NCI-H187 treated with DMSO at 0.1 percent for 48 hours (cell line): ENCODE data around the gene TRABD2B.

ENCODE experiments used
- DNase-seq: peaks from one replicate; lab custom pipeline; 2025; lab: John Stamatoyannopoulos, UW

Gene TRABD2B

DNA sequence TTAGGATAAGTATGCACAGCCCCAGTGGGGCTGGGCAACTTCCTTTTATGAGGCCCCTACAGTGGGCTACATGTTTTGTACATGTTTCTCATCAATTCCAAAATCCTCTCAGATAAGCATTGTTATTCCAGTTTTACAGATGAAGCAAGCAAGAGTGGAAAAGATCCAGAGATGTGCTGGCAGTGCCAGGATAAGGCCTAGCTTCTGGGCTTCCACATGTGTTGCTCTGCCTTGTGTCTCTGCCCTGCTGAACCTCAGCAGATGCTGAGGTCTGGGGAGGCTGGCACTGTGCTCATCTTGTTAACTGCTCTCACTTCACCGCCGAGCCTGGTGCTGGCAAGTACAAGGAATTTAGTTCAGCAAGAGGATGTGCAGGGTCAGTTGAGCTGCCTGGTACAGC, 202.1 kb downstream of the TRABD2B start:
- no peak for DNase-seq

DNA sequence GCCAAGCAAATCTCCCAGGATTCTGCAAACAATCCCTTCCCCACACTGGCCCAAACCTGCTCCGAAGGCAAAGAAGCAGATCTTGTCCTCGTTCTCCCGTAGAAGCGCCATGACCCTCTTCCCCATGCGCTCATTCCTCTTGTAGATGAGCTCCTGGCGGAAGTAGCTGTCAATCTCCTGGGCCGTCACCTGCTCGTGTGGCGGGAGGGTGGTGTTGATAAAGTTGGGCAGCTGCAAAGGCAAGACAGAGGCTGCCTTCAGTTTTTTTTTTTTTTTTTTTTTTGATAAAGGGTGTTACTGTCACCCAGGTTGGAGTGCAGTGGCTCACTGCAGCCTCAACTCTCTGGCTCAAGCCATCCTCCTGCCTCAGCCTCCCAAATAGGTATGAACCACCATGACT, 202.7 kb downstream of the TRABD2B start:
- DNase-seq = no peak

DNA sequence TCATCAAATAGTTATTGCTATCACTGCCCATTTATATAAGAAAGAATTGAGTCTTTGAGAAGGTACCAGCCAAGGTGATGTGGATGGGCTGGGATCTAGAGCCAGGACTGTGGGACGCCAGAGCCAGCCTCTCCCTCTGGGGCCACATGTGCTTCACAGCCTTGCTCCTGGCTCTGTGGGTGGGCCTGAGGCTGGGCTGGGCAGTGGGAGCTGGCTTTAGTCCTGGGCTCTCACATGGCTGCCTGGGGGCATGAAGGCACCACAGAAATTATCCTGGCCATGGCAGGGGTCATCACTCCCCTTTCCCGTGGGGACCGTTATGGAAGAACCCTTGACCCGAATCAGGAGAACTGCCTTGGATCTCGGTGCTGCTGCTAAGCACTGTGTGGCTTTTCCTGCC, 203.1 kb downstream of the TRABD2B start:
- no peak for DNase-seq

DNA sequence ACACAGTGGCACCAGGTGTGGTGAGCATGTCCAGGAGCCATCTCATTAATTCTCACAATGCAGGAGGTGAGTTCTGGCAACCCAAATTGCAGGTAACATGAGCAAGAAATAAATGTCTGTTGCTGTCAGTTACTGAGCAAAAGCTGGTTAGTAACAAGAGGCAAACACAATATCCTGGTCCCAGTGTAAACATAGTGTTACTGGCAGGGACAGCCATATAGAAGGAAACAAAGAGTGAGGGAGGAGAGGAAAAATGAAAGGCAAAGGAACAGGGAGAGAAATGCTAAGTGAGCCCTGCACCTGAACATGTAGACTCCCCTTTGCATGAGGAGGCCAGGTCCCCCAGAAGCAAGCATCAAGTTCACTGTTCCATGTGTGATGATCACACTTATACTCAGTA, 203.6 kb downstream of the TRABD2B start:
- DNase-seq = no peak

DNA sequence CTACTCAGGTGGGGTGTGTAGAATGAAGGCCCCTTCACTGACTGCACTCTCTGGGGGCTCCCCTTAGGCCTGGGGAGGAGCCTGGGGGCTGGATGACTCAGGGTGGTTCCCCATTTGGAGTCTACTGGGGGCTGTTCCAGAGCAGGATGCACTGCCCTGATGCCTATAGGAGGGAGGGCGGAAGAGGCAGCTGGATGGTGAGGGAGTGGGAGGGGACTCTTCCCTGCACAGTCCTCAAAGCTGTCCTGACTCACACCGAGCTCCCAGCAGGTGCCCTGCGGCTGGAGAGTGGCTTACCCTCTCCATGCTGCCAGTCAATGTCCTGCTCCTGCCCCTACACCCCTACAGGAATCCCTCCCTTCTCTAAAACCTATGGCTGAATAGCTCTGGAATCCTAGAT, 204.4 kb downstream of the TRABD2B start:
- DNase-seq = no peak

DNA sequence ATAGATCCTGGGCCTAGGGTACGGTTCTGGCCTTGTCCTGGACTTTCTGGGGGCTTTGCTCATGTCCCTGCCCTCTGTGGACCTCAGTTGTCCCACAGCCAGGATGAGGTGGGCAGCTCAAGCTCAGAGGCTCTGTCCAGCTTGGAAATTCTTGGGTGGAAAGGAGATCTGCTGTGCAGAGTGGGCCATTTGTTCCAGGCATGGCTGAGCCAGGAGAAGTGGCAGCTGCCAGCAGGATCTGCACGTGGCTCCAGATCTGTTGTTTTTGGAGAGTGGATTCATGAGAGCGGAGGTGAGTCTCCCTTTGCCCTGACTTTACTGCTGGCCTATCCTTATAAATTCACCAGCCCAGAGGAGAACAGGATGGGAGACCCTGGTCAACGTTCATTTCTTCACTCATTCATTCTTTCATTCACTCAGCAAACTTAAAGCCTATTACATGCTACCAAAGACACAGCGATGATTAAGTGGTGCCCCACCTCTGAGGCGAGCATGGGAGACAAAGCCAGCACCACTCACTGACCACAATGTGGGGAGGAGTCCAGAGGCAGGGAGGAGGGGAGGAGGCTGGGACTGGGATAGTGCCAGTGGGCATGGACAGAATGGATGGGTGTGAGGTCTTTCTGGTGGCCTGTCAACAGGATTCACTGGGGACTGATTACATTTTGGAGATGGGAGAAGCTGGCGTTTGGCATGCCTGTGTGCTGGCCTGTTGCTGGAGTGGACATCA, 205.1 kb downstream of the TRABD2B start:
- DNase-seq = no peak

DNA sequence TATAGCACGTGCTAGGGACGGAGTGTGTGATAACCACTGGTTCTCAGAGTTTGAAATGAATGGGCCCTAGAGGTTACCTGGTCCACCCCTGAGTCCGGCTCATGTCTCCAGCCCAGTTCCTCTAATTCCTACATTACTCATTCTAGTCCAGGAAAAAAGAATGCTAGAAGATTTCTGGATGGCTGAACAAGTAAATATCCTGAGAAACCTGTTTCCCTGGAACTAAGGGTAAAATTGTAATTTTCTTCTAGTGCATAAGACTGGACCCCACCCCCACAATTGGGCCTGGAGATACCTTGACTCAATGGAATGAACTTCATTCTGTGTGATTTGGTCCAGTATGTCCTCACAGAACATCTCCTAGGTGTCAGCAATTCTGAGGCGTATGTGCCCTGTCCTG, 208.4 kb downstream of the TRABD2B start:
- DNase-seq = no peak

DNA sequence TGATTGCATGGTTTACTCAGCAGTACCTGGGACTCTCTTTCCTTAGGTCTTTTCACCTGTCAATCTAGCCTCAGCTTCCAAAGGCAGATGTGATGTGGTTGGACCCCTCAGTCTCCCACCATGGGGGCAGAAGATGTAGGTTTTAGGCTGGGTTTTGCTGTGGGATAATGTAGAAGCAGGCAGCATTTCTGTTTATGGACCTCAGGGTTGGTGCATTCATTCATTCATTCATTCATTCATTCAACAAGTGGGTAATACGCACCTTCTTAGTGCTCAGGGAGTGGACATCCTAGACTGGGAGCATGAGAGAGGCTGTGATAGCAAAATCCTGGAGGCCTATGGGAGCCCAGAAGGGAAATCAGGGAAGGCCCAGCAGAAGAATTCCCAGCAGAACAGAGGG, 209.6 kb downstream of the TRABD2B start:
- DNase-seq = no peak

DNA sequence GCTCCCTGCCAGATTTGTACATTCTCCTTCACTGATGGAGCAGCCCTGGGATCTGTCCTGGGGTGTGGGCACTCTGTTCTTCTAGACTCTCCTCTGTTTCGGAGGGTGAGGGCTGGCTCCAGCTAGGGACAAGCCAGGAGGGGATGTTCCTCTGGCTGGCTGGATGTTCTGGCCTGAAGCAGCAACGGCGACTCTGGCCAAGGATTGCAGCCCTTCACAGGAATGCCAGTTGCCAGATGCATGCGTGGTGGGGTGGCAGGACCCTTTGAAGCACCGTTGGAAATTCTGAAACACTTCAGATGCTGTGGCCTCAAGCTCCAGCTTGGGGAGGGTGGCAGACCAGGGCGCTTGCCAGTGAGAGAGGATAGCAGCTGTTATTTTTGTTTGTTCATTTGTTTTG, 210.9 kb downstream of the TRABD2B start:
- DNase-seq = no peak

DNA sequence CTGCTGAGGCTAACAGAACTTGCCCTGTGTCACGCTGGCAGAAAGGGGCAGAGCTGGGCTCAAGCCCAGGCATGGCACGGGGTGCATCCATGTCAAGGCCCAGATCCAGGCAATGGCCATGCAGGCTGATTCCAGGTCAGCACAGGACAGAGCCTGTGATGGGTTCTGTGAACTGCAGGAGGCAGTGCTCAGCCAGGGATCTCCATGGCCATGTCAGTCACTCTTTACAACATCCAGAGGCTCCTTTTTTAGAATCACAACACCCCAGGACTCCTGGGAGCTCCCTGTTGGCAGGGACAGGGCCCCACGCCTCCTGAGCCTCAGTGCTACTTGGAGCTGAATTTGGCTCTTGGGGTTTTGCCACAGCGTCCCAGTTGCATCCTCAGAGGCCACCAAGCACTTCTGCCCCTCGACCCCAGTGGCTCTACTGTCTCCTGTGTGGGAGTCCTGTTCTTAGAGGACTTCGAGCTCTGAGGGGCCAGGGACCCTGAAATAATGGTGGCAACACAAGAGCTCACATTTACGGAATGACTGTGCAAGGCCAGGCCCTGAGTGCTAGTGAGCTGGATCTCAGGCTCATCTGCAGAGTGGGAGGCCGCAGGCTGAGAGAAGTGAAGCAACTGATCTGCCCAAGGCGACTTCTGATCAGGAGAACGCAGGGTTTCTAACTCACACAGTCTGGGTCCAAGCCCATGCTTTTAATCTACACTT, 211.5 kb downstream of the TRABD2B start:
- no peak for DNase-seq

DNA sequence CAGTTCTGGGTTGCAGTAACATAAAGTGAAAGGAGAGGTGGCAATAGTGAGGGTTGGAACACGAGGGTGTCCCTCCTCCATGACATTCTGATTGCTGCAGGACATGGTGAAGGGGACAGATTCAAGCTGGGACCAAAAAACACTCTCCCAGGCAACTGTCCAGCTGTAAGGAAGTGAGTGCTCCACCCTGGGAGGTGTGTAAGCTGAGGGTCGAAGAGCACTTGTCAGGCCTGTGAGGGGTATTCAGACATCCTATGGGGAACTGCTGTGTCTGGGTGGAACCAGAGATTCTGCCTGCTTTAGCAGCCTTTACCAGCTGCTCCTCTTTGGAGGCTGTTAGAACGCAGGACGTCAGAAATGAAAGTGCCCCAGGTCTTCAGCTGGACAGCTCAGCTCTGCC, 212.1 kb downstream of the TRABD2B start:
- no peak for DNase-seq

DNA sequence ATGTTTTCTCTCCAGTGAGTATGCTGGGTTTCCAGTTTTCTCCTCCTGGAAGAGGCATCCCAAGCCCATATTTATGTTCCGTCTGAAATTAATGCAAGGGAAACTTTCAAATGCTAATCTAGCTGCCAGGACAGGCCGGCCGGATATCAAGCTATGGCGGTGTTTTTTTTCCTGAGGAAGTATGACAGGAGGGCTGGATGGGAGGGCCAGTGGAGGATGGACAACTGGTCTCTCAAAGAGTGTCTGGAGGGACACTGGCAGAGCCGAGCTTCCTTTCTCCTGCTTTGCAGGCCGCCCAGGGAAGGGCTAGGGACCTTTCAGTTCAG, 212.7 kb downstream of the TRABD2B start:
- DNase-seq = no peak

DNA sequence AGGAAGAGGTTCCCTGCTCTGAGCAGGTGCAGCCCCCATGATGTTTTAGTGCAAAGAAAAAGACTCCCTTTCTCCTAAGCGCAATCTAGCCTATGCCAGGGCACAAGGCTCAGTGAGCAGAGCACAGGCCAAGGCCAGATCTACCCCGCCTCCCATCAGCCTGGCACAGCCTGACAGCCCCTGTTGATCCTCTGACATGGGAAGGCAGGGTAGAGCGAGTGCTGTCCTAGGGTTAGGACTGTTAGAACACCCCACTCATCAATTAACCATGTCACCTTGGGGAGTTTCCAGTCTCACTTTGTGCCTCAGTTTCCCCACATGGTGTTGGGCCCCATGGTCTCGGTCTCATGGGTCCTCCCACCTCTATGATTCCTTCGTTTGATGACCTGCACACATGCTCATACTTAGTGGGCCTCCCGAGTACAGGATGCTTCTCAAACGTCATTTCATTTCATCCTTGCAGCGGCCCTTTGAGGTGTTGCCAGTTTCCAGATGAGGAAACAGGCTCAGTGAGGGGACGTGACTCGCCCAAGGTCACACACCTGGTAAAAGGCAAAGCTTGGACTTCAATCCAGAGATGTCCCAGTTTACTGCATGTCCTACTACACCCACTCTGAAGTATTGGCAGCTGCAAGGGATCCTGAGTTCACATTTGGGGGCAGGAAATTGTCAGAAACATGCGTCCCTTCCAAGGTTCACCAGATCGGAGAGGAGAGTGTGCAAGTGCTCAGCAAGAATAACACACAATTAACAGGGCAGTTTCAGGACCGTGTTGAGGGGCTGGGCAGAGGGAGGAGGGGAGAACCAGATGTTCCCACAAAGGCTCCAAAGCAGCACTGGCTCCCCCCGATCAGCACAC, 213.3 kb downstream of the TRABD2B start:
- no peak for DNase-seq

DNA sequence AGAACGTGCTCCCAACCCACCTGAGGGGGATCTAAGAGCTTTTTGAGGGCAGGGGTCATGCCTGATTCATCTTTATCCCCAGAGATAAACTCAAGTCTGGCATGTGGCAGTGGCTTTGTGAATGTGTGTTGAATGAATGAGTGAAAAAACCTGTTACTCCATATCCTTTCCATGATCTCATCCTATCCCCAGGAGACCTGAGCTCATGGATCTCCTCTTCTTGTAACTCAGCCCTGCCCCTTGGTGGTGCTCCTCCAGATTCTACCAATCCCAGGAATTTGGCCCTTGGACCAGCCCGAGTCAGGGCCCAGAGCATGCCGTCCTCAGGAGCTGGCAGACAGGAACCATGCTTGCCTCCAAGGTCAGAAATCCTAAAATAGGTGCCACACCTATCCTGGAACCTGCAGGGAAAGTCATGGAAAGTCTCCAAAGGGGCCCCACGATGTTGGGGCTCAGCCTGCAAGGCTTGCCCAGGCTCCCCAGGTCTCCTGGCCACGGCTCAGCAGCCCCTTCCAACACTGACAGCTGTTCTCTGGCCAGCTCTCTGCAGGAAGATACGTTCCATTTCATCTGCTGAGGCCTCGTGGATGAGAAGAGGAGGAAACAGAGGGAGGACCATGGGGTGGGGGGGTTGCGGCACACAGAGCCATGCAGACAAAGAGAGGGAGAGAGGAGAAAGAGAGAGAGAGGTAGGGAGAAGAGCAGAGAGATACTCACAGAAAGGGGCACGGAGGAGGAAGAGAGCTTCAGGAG, 214.6 kb downstream of the TRABD2B start:
- no peak for DNase-seq

DNA sequence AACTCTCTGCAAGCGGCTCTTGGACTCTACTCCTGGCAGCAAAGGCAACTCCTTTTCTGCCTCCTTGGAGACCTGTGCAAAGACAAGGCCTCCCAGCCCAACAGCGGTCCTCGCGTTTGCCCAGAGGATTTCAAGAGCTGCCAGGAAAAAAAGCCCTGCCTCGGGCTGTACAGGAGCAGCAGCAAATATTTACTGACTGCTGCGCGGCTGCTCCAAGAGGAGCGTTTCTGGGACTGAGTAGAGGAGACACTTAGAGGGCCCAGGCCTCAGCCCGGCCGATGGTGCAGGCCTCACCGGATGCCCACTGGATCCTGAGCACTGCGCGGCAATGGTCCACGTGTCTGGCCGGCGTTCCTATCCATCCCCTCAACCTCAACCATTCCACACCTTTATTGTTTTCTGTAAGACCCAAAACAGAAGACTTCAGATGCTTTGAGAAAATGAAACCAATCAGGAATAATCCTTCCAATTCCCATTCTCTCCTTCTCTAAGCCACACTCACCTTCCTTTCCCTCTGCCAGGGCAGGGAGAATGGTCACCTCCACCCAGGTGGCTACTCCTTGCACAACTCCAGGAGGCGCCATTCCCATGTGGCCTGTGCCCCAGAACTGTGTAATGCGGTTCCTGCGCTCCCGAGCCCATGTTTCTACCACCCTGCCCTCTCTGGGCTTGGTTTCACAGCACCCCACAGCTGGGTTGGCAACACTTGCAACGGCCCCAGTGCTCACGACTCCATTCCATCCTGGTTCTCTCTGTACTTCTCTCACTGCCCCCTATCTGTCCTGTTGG, 215.8 kb downstream of the TRABD2B start:
- no peak for DNase-seq

DNA sequence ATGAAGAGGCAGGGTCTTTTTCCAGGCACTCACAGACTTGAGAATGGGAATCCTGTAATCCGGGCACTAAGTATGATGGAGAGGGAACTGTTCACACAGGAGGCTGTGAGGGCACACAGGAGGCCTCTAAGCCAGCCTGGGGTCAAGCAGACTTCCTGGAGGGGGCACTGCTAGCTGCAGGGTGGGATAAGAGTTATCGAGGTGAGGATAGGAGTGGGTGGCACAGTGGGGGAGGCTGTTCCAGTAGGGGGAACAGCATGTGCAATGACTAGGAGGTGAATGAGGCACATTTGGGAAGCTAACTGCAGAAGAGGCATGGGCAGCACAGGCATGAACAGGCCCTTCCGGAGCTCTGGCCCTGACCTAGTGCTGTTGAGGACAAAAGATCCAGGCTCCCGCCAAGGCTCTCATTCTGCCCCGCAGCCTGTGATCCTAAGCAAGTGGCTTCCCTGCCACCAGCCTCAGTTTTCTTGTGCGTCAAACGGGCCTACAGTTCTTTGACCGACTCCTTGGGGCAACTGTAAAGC, 216.7 kb downstream of the TRABD2B start:
- no peak for DNase-seq

DNA sequence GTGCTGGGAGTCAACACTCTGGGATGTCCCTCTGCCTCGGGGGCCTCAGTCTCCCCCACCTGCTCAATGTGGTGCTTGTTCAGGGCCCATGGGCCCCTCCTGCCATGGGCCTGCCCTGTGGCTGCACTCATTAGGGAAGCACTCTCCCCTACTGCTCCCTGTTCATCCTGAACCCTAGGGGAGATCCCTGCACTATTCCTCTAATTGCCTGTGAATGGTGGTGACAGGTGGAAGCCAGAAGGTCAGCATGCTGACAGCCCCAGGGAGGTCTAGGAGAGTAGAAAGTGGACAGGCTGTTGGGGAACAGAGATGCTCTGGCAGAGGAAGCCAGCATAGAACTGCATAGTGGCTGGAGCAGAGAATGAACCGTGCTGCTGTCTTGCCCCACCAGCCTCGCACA, 217.6 kb downstream of the TRABD2B start:
- no peak for DNase-seq

DNA sequence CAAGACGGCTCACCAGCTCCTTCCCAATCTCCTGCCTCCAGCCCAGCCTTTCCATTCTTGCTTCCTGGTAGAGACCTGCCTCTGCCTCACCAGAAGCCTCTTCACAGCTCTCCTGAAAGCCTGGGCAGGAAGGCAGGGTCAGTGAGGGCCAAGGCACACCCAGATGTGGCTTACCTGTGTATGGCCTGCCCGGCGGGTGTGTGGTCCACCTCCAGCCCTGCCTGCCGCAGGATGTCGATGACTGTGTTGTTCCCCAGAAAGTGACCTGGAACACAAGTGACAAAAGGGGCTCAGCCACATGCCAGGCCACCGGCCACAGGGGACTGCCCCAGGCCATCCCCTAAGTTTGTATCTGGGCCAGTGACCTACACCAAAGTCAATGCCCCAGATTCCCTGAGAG, 218.9 kb downstream of the TRABD2B start:
- no peak for DNase-seq

DNA sequence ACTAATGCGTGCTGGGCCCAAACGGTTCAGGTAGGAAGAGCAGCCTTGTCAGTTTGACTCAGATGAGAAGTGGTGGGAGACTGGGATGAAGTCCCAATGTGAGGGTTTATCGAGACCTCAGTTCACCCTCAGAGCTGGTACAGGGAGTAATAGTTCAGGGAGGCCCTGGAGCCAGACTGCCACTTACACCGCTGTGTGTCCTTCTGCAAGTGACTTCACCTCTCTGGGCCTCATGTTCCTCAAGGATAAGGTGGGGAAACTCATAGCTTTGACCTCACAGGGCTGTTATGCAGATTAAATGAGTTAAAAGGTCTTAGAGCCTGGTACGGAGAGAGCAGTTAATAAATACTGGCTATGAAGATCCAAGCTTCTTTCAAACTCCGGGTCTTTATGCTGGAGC, 219.9 kb downstream of the TRABD2B start:
- no peak for DNase-seq

DNA sequence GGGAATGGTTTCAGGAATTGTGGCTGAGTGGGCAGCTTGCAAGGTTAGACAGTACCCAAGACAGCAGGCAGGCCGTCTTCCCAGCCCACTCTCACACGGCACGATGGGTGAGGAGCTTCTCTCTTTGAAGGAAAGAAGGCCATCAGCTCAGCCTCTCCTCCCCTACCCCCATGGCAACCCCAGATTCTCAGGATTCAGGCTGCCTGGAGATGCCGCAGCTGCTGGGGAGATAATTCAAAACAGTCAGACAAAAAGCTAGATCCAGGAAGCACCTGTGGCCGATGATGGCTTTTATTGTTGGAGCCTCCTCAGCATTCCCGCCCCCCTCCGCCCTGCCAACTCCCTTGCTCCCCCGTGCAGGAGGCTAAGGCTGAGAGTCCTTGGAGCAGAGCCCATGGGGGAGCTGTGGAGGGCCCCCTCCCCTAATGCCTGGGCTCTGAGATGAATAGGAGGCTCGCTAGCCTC, 220.5 kb downstream of the TRABD2B start:
- DNase-seq = no peak
